PFSK-1 (cell line): ENCODE data around the gene UHRF2.

ENCODE experiments used
- FOXP2 ChIP-seq: optimal IDR thresholded peaks from 2 replicates; pipeline ENCODE3; 2011; ENCODE audit warnings: borderline replicate concordance, control low read depth, inconsistent platforms; ENCODE audit not compliant: insufficient read depth; ENCODE audit errors: extremely low read length, extremely low read depth
- POLR2AphosphoS5 ChIP-seq: IDR thresholded peaks from 2 replicates; pipeline ENCODE4 v1.6.1; 2012; ENCODE audit warnings: low read depth, mild to moderate bottlenecking, control low read depth, low read length, moderate library complexity
- REST ChIP-seq, 2 experiments: IDR thresholded peaks; 2 replicates each; pipeline versions ENCODE4 v1.6.1 to v1.8.0; 2011 to 2012; ENCODE audit warnings: low read depth in 2 of 2, low read length in 2 of 2, control low read depth in 1 of 2, inconsistent platforms in 1 of 2, mild to moderate bottlenecking in 1 of 2, moderate library complexity in 1 of 2; ENCODE audit not compliant: insufficient read depth in 1 of 2
- SIN3A ChIP-seq: IDR thresholded peaks from 2 replicates; pipeline ENCODE4 v1.6.1; 2012; ENCODE audit warnings: mild to moderate bottlenecking, low read length, moderate library complexity, borderline replicate concordance; ENCODE audit not compliant: insufficient read depth
- TAF1 ChIP-seq: IDR thresholded peaks from 2 replicates; pipeline ENCODE4 v1.6.1; 2012; ENCODE audit warnings: low read length, control low read depth, borderline replicate concordance; ENCODE audit not compliant: insufficient read depth

The UHRF2 gene

DNA sequence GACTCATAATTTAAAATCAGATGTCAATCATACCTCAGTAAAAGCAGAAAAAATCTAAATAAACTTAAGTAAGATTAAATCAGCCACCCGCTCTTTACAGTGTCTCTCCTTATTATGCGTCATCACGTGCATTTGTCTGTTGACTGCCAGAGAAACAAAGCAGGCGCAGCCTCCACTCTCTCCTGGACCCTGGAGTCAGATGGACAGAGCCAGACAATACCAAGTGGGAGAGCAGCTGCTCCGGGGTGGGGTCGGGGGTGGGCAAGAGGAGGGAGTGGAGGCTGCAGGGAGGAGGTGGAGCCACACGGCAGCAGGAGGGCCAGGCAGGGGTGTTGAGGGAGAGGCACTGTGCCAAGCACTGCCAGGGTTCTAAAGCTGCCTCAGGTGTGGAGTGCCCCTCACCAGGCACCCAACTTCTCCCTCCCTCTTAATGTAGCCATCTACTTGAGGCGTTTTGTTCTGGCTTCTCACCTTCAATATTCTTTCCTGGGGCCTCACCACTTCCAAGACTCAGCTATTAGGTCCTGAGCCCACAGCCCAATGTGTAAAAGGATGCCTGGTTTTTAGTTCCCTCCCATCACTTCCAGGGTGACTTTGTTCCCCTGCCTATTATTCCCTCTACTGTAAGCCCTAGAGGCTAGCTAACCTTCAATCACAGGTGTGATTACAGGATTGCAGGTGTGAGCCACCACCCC, 136.3 kb downstream of the UHRF2 start:
- TF ChIP-seq REST (IDR thresholded peaks at IDR 0.05; ENCODE audit: insufficient read depth in 1 of 2, low read depth in 2 of 2, low read length in 2 of 2) (no peak), TAF1 (no peak), POLR2AphosphoS5 (no peak), FOXP2 (no peak), SIN3A (no peak)

GRCh38 chr9:6551136-6551535, 138.1 kb downstream of the UHRF2 start:
- TF ChIP-seq POLR2AphosphoS5: no peak
- TF ChIP-seq FOXP2: no peak
- TF ChIP-seq TAF1: no peak
- TF ChIP-seq SIN3A: no peak
- TF ChIP-seq REST (IDR thresholded peaks at IDR 0.05; ENCODE audit: insufficient read depth in 1 of 2, low read depth in 2 of 2, low read length in 2 of 2): no peak

GRCh38 chr9:6552033-6552432, 139.0 kb downstream of the UHRF2 start:
- no peak for TF ChIP-seq FOXP2
- no peak for TF ChIP-seq REST (IDR thresholded peaks at IDR 0.05; ENCODE audit: insufficient read depth in 1 of 2, low read depth in 2 of 2, low read length in 2 of 2)
- TF ChIP-seq SIN3A: no peak
- no peak for TF ChIP-seq TAF1
- no peak for TF ChIP-seq POLR2AphosphoS5

DNA sequence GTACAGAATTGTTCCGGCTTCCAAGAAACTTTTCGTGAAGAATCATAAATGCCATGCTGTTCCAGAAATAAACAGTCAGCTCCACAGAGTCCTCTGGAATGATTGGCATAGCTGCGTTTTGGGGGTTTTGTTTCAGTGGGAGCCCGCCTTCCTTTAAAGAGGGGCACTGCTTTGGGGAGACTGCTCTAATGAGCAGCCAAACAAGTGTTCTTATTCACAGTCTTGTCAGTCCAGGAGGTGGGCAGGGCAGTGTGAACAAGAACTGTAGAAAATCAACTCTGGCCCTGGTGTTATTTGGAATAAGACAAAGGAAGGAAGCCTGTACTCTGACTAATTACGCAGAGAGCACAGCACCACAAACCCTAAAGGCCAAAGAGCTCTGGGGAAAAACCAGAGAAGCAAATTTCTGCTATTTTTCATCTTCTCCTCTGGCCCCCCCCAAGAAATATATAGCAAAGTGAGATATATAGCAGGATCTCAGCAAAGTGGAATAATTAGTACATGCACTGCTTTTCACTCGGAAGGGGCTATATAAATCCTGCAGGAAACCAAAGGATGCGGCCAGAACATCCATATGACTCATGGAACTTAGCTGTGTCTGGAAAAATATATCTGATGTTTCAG, 139.6 kb downstream of the UHRF2 start:
- TF ChIP-seq FOXP2: no peak
- TF ChIP-seq POLR2AphosphoS5: no peak
- no peak for TF ChIP-seq TAF1
- no peak for TF ChIP-seq REST (IDR thresholded peaks at IDR 0.05; ENCODE audit: insufficient read depth in 1 of 2, low read depth in 2 of 2, low read length in 2 of 2)
- no peak for TF ChIP-seq SIN3A
